ENCODE results near the gene ZBTB47. TPM values are rescaled to one million over a fixed set of nuclear protein-coding genes. Genes with fewer than 3 reads are reported as not detected.

The ZBTB47 gene
- total and polyA plus RNA-seq, 10 of the 15 experiments (the other 5 are each of a cell fraction or from before 2014, with no cell fraction given) = 0.04 to 3.4 (median 1.0) TPM; not detected in 1

- no peak for TF ChIP-seq ZBTB4 (CRISPR knock-in tag; IDR thresholded peaks at IDR 0.05)
- TF ChIP-seq NFYB (IDR thresholded peaks at IDR 0.05; ENCODE audit: insufficient read depth, low read depth, low read length) = no peak
- TF ChIP-seq JUND (IDR thresholded peaks at IDR 0.05; ENCODE audit: low read depth, low read length) = no peak
- TF ChIP-seq NR2C2 (IDR thresholded peaks at IDR 0.05; ENCODE audit: borderline replicate concordance, control insufficient read depth, insufficient read length, low read depth) = no peak
- no peak for TF ChIP-seq MXI1 (IDR thresholded peaks at IDR 0.05; ENCODE audit: low read depth, low read length)
- no peak for TF ChIP-seq ZZZ3 (IDR thresholded peaks at IDR 0.05; ENCODE audit: control insufficient read depth, insufficient read length, low read depth)
- TF ChIP-seq, protein P1, sequence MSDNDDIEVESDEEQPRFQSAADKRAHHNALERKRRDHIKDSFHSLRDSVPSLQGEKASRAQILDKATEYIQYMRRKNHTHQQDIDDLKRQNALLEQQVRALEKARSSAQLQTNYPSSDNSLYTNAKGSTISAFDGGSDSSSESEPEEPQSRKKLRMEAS (IDR thresholded peaks at IDR 0.05; ENCODE audit: low read depth, low read length) = no peak
- TF ChIP-seq HDAC6 (IDR thresholded peaks at IDR 0.05; ENCODE audit: unreplicated experiment) = no peak
These were observed 32.7 kb downstream of the ZBTB47 start (continued) for GRCh38 chr3:42685891-42686820.

Data from GM12878 (cell line).